Measurements from ENCODE around the gene SAMD4B. TPM values are rescaled to one million over a fixed set of nuclear protein-coding genes. Genes with fewer than 3 reads are reported as not detected.

The SAMD4B gene
- total RNA-seq, 2 donors from 2014 or later = 41.5 to 77.8 TPM

DNA sequence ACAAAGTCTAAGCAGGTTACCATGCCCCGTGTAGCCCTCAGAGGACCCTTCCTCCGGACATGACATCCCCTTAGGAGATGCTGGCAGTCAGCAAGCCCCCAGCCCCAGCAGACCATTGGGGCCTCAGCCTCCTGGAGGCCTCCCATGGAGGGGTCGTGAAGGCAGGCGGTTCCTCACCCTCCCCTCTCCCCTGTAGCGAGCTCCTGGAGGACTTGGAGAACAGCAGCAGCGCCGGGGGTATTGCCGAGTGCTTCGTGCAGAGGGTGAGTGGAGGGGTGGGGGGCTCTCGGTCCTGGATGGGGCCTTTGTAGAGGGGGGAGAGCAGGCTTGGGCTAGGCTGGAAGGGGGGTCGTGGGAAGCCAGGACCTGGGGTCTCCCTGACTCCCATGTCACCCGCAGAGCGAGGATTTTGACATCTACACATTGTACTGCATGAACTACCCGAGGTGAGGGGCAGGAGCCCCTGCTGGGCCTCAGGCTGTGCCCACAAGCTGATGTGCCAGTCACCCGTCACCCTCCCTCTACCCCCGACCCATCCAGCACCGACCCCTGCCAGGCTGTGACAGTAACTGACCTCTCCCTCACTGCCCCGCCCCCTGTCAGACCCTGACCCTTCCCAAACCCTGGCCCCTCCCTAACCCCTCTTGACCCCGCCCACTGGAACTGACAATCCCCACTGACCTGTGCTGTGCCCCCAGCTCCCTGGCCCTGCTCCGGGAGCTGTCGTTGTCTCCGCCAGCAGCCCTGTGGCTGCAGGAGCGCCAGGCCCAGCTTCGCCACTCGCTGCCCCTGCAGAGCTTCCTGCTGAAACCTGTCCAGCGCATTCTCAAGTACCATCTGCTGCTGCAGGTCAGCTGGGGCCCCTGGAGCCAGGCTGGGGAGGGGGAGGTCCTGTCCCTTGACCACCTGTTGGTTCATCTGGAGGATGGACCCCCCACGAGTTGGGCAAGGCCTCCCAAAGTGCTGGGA lies 74.2 kb downstream of the SAMD4B start:
- intact Hi-C loops (cut with DNase I) = loop anchor here (10.0 kb wide), 1 partner anchor 72 kb away; the partner anchor contains the start of gene SAMD4B
- Histone ChIP-seq H3K4me3 (no peak overlapping the region), H3K4me1 (peaks cover 23% of the 10 kb centered on the region), H3K9me3 (no peaks in the 10 kb centered on the region), H3K36me3 (replicated peaks in 1 of 2; ENCODE audit: insufficient read depth in 1 of 2, low read depth in 2 of 2) (no peaks in the 10 kb centered on the region), H3K27ac (no peak overlapping the region), H3K27me3 (no peaks in the 10 kb centered on the region)
- DNase-seq (no peak), ATAC-seq (no peak)
- WGBS, 2 donors = 81 to 83% methylated on average over 14 to 26 of the region's 27 CpGs
- no peak for TF ChIP-seq POLR2A (IDR thresholded peaks at IDR 0.05)

DNA sequence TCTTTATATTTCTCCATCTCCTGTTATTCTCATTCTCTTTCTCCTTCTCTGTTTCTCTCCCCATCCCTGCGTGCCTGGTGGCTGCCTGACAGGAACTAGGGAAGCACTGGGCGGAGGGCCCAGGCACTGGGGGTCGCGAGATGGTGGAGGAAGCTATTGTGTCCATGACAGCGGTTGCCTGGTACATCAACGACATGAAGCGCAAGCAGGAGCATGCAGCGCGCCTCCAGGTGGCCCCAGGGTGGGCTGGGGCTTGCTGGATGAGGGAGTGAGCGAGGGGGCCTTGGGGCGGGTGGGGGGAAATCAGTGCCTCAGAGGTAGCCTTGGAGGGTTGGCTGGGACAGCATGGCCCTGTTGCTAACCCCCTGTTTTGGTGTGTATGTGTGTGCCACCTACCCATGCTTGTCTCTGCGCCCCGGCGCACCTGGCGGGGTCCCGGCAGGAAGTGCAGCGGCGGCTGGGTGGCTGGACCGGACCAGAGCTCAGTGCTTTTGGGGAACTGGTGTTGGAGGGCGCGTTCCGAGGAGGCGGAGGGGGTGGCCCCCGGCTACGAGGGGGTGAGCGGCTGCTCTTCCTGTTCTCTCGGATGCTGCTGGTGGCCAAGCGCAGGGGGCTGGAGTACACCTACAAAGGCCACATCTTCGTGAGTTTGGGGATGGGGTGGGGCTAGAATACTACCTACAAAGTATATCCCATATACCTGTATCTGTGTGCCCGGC lies 75.4 kb downstream of the SAMD4B start:
- ATAC-seq (no peak), DNase-seq (no peak)
- Histone ChIP-seq H3K4me1 (peaks cover 14% of the 10 kb centered on the region), H3K27me3 (no peaks in the 10 kb centered on the region), H3K36me3 (replicated peaks in 1 of 2; ENCODE audit: insufficient read depth in 1 of 2, low read depth in 2 of 2) (no peaks in the 10 kb centered on the region), H3K27ac (no peak overlapping the region), H3K9me3 (no peaks in the 10 kb centered on the region), H3K4me3 (no peak overlapping the region)
- TF ChIP-seq, protein P1, sequence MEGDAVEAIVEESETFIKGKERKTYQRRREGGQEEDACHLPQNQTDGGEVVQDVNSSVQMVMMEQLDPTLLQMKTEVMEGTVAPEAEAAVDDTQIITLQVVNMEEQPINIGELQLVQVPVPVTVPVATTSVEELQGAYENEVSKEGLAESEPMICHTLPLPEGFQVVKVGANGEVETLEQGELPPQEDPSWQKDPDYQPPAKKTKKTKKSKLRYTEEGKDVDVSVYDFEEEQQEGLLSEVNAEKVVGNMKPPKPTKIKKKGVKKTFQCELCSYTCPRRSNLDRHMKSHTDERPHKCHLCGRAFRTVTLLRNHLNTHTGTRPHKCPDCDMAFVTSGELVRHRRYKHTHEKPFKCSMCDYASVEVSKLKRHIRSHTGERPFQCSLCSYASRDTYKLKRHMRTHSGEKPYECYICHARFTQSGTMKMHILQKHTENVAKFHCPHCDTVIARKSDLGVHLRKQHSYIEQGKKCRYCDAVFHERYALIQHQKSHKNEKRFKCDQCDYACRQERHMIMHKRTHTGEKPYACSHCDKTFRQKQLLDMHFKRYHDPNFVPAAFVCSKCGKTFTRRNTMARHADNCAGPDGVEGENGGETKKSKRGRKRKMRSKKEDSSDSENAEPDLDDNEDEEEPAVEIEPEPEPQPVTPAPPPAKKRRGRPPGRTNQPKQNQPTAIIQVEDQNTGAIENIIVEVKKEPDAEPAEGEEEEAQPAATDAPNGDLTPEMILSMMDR (IDR thresholded peaks at IDR 0.05) = no peak
- TF ChIP-seq POLR2A (IDR thresholded peaks at IDR 0.05) = no peak
- intact Hi-C loops (cut with DNase I) = loop anchor here (10.0 kb wide), 1 partner anchor 73 kb away; the partner anchor contains the start of gene SAMD4B
- 79 to 89% methylated on average over 30 of the region's 30 CpGs for WGBS, 2 donors

DNA sequence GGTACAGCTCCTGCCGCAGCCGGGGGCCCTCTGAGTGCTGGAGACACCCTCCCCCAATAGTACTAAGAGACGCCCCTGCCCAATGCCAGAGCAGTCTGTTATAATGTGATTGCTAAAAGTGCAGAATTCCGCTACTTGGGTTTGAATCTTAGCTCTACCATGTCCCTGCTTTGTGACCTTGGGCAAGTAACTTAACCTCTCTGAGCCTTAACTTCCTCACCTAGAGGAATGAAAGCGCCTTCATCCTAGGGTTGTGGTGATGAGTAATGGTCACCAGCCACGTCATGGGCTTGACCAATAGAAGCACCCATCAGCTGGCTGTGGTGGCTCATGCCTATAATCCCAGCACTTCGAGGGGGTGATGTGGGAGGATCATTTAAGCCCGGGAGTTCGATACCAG lies 76.8 kb downstream of the SAMD4B start:
- intact Hi-C loops (cut with DNase I) = loop anchor here (10.0 kb wide), 1 partner anchor 74 kb away; the partner anchor contains the start of gene SAMD4B
- Histone ChIP-seq H3K27ac (no peak overlapping the region), H3K4me3 (no peak overlapping the region), H3K9me3 (no peaks in the 10 kb centered on the region), H3K27me3 (no peaks in the 10 kb centered on the region), H3K4me1 (peaks cover under 1% of the 10 kb centered on the region), H3K36me3 (replicated peaks in 1 of 2; ENCODE audit: insufficient read depth in 1 of 2, low read depth in 2 of 2) (no peaks in the 10 kb centered on the region)
- ATAC-seq = no peak
- TF ChIP-seq POLR2A (IDR thresholded peaks at IDR 0.05) = no peak
- TF ChIP-seq, protein P1 (IDR thresholded peaks at IDR 0.05) = no peak
- 77 to 78% methylated on average over 7 to 9 of the region's 9 CpGs for WGBS, 2 donors
- no peak for DNase-seq

DNA sequence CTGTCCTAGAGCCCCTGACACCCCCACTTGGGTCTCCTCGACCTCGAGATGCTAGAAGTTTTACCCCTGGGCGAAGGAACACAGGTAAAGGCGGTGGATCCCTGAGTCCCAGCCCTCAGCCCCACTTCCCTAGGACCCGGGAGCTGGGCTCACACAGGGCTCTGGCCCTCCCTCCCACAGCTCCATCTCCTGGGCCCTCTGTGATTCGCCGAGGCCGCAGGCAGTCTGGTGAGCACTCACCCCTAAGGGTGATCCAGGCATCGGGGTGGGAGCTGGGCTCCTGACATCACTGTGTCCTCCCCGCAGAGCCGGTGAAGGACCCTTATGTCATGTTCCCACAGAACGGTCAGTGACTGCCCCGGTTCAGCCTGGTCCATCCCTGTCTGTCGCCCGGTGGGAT lies 78.5 kb downstream of the SAMD4B start:
- DNase-seq (no peak), ATAC-seq (no peak)
- Histone ChIP-seq H3K36me3 (replicated peaks in 1 of 2; ENCODE audit: insufficient read depth in 1 of 2, low read depth in 2 of 2) (no peaks in the 10 kb centered on the region), H3K27ac (no peak overlapping the region), H3K4me1 (no peaks in the 10 kb centered on the region), H3K9me3 (no peaks in the 10 kb centered on the region), H3K27me3 (no peaks in the 10 kb centered on the region), H3K4me3 (no peak overlapping the region)
- 83 to 90% methylated on average over 12 to 14 of the region's 15 CpGs for WGBS, 2 donors
- intact Hi-C loops (cut with DNase I) = no loop called here
- TF ChIP-seq, protein P1 (IDR thresholded peaks at IDR 0.05) = no peak
- TF ChIP-seq POLR2A (IDR thresholded peaks at IDR 0.05) = no peak

DNA sequence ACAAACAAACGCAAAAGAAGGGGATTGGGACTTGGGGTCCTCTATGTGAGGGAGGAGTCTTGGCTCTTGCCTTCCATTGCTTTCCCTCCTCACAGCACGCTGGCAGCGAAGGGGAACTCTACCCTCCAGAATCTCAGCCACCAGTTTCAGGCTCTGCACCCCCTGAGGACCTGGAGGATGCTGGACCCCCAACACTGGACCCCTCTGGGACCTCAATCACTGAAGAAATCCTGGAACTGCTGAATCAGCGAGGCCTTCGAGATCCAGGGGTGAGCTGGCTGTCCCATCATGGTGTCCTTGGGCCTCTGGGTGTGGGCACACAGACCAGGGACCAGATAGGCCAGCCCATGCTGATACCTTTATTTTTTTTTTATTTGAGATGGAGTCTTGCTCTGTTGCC lies 79.8 kb downstream of the SAMD4B start:
- Histone ChIP-seq H3K36me3 (replicated peaks in 1 of 2; ENCODE audit: insufficient read depth in 1 of 2, low read depth in 2 of 2) (no peaks in the 10 kb centered on the region), H3K27me3 (no peaks in the 10 kb centered on the region), H3K27ac (no peak overlapping the region), H3K4me1 (no peaks in the 10 kb centered on the region), H3K4me3 (no peak overlapping the region), H3K9me3 (no peaks in the 10 kb centered on the region)
- DNase-seq (no peak), ATAC-seq (no peak)
- 69 to 89% methylated on average over 4 of the region's 5 CpGs for WGBS, 2 donors
- intact Hi-C loops (cut with DNase I) = no loop called here
- no peak for TF ChIP-seq POLR2A (IDR thresholded peaks at IDR 0.05)
- TF ChIP-seq, protein P1 (IDR thresholded peaks at IDR 0.05) = no peak

Measured in body of pancreas (tissue), 4 donors.